Cardiac muscle cell (in vitro differentiated cells and primary cell): ENCODE data around the gene SPATA2. TPM values are rescaled to one million over a fixed set of nuclear protein-coding genes. Genes with fewer than 3 reads are reported as not detected.
A peak's percentile ranks its signal among the peaks of the same experiment; 100 is the strongest.

ENCODE experiments used
- DNase-seq, 2 donors: peaks; one replicate each; pipeline versions ENCODE4 v3.0.0 to v3.0.0-alpha.2; 2010 to 2017; ENCODE audit warnings: low read depth in 1 of 2, low spot score in 1 of 2
- H3K27ac ChIP-seq: fragments of 200-600 bp; sonication (generic); 2 replicates; pipeline ENCODE4 v1.5.1; 2016
- H3K27me3 ChIP-seq: fragments of 200-600 bp; sonication (generic); 2 replicates; pipeline ENCODE4 v1.6.0; 2016; ENCODE audit warnings: control low read depth
- H3K36me3 ChIP-seq: fragments of 200-600 bp; sonication (generic); 2 replicates; pipeline ENCODE4 v1.5.1; 2016; ENCODE audit warnings: control low read depth
- H3K4me1 ChIP-seq: fragments of 200-600 bp; sonication (generic); 2 replicates; pipeline ENCODE4 v1.8.1; 2017; ENCODE audit warnings: low read depth, mild to moderate bottlenecking, mixed run types
- H3K4me3 ChIP-seq: fragments of 200-600 bp; sonication (generic); 2 replicates; pipeline ENCODE4 v1.5.1; 2016; ENCODE audit warnings: mild to moderate bottlenecking
- H3K9me3 ChIP-seq: fragments of 200-600 bp; sonication (generic); 2 replicates; pipeline ENCODE4 v1.5.1; 2017; ENCODE audit warnings: low read depth, mild to moderate bottlenecking, control low read depth
- CTCF ChIP-seq: IDR thresholded peaks from 2 replicates; pipeline ENCODE4 v1.5.1; 2012; ENCODE audit warnings: low read depth, mild to moderate bottlenecking, low read length
- polyA plus RNA-seq: library from polyadenylated mRNA; unstranded; fragments of >200 nt; fragmentation: Nextera tagmentation; extraction: Ambion mirVana; gene quantifications from 2 replicates; pipeline ENCODE4 v1.2.1, GENCODE V29; 2016
- total RNA-seq: library from RNA; depleted of rRNA; stranded (reverse); fragments of >200 nt; gene quantifications from 2 replicates; pipeline ENCODE4 v1.2.3, GENCODE V29; 2016

SPATA2 gene
- total and polyA plus RNA-seq, 2 experiments from 2014 or later = 6.0 to 9.4 TPM

- H3K4me1 ChIP-seq = peaks cover 37% of the 10 kb centered on the region
- H3K4me3 ChIP-seq = no peak overlapping the region
- no peak for TF ChIP-seq CTCF
- peak overlapping the region; percentile 36 for H3K27ac ChIP-seq
- no peaks in the 10 kb centered on the region for H3K36me3 ChIP-seq
- no peaks in the 10 kb centered on the region for H3K9me3 ChIP-seq
- H3K27me3 ChIP-seq = no peaks in the 10 kb centered on the region
- DNase-seq = peak in 1 of 2 donors; percentile 23
Observed at GRCh38 chr20:49890471-49891361, 24.6 kb downstream of the SPATA2 start.

DNA sequence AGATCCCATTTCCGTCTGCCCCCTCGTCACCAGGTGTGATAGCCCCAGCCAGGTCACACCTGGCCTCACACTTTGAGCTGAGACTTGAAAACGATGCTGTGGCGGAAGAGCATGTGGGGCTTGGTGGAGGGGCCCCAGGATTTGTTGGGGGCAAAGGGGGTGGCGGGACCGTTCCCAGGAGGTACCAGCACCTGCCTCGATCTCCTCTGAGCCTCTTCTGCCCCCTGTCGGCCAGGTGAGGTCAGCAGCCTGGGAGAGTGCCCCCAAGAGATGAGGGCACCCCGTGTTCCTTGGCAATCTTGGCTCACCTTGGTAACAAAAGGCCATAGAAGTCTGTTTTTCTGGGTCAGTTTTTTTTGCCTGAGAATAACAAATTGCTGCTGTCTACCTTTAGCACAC, 25.4 kb downstream of the SPATA2 start:
- no peaks in the 10 kb centered on the region for H3K27me3 ChIP-seq
- no peak for DNase-seq
- TF ChIP-seq CTCF = no peak
- H3K4me1 ChIP-seq = peaks cover 37% of the 10 kb centered on the region
- no peaks in the 10 kb centered on the region for H3K36me3 ChIP-seq
- H3K4me3 ChIP-seq = no peak overlapping the region
- no peak overlapping the region for H3K27ac ChIP-seq
- H3K9me3 ChIP-seq = no peaks in the 10 kb centered on the region

GRCh38 chr20:49889001-49889934, 26.1 kb downstream of the SPATA2 start:
- Histone ChIP-seq H3K27ac (no peak overlapping the region), H3K36me3 (peaks cover 2% of the 10 kb centered on the region), H3K4me1 (peaks cover 37% of the 10 kb centered on the region), H3K4me3 (no peak overlapping the region), H3K27me3 (no peaks in the 10 kb centered on the region), H3K9me3 (no peaks in the 10 kb centered on the region)
- no peak for TF ChIP-seq CTCF
- no peak for DNase-seq

DNA sequence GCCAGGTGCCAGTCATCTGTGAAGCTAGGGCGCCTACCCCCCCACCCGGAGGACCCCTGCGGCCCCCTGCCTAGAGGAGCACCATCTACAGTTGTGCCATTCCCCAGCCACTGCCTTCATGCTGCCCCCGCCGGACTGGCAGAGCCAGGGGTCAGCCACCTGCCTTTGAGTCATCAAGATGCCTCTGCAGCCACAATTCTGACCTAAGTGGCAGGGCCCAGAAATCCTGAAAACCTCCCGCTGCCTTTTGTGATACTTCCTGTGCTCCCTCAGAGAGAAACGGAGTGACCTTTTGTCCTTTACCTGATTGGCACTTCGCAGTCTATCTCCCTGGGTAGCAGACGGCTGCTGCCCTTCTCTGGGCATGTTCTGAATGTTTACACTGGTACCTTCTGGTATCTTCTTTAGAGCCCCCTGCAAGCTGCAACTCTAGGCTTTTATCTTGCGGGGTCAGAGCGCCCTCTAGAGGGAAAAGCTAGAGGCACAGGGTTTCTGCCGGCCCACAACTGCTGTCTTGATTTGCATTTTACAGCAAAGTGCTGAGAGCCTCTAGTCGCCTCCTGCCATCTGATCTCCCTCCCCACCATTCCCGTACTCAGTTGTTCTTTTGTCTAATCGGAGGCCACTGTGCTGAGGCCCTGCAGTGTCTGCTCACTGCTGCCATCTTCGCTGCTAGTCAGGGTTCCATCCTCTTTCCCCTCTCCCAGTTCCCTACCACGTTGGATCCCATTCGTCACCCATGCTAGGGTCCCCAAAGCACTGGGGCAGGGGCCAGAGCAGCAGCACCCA, 26.9 kb downstream of the SPATA2 start:
- H3K9me3 ChIP-seq = no peaks in the 10 kb centered on the region
- peaks cover 3% of the 10 kb centered on the region for H3K36me3 ChIP-seq
- H3K4me1 ChIP-seq = peaks cover 29% of the 10 kb centered on the region
- H3K4me3 ChIP-seq = no peak overlapping the region
- H3K27ac ChIP-seq = peak overlapping the region; percentile 32
- TF ChIP-seq CTCF = peak; percentile 86
- H3K27me3 ChIP-seq = no peaks in the 10 kb centered on the region
- peak; percentile 64 to 76 for DNase-seq
